Skin epidermis (tissue), 12 donors: ENCODE measurements around the gene HS6ST3.
"Not testable (repeated sequence)": the region's sequence is repeated elsewhere in the genome, so short reads cannot be mapped to it uniquely, and the experiment has no call there.

Experiments used
- H3K27ac ChIP-seq, 21 experiments: fragments of 200-600 bp; sonication (generic) in 11 of 21; one replicate each; pipeline ENCODE4 v1.5.0; 2020; ENCODE audit warnings: mild to moderate bottlenecking in 3 of 21, inconsistent platforms in 2 of 21, moderate library complexity in 2 of 21
- H3K4me3 ChIP-seq, 7 experiments: fragments of 200-600 bp; sonication (generic) in 2 of 7; one replicate each; pipeline ENCODE4 v1.5.0; 2020; ENCODE audit warnings: inconsistent platforms in 2 of 7, mild to moderate bottlenecking in 2 of 7, moderate library complexity in 1 of 7

HS6ST3 gene

DNA sequence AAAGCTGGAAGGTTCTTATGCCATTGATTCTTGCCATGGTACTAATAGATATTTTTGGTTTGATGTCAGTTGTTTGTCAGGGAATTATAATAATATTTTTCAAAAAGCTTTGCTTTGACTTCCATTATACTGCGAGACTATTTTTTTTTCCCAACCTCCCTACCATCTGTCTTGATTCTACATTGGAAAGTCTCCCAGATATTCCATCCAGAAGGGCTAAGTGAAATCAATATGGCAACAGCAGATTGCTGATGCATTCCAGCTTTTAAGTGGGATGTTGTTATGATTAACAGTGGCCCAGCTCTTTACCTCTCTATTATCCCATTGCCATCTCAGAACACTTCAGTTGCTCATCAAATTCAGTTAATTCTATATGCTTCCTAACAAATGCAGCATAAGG is 657.0 kb downstream of the HS6ST3 start:
- Histone ChIP-seq H3K27ac (no peak overlapping the region), H3K4me3 (no peak overlapping the region)

GRCh38 chr13:96749825-96750224 is 659.9 kb downstream of the HS6ST3 start:
- Histone ChIP-seq H3K27ac (no peak overlapping the region), H3K4me3 (no peak overlapping the region)

DNA sequence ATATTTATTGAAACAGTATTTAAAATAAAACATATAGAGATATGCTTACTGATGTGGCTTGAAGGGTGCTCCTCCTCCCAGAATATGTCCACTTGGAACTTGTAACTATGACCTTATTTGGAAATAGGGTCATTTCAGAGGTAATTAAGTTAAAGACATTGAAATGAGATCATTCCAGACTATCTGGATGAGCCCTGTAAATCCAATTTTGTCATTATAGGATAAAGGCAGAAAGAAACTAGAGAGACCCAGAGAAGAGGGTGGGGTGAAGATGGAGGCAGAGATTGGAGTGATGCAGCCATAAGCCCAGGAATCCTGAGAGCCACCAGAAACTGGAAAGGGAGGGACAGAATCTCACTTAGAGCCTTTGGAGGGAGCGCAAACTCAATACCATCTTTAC is 661.2 kb downstream of the HS6ST3 start:
- Histone ChIP-seq H3K27ac (no peak overlapping the region), H3K4me3 (no peak overlapping the region)

DNA sequence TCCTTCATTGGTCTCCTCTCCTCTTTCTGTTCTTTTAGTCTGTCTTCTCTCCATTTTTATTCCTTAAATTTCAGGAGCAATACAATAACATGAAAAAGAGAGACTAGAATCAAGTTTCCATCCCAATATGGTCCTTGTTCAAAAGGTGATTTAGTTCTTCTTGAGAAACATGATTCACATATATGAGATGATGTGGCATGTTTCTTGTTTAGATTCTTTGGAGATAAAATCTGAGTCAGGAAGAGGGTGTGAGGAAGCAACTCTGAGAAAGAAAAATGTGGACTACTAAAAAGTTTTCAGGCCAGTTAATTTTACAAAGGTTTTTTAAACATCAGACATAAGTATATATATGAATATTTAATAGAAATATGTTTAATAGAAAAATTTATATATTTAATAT is 673.0 kb downstream of the HS6ST3 start:
- Histone ChIP-seq H3K27ac (no peak overlapping the region), H3K4me3 (no peak overlapping the region)

- Histone ChIP-seq H3K27ac (no peak overlapping the region), H3K4me3 (no peak overlapping the region)
Observed at GRCh38 chr13:96766306-96766705, 676.4 kb downstream of the HS6ST3 start.

GRCh38 chr13:96768524-96768923 is 678.6 kb downstream of the HS6ST3 start:
- H3K4me3 ChIP-seq = no peak overlapping the region

GRCh38 chr13:96769874-96770273 is 680.0 kb downstream of the HS6ST3 start:
- no peak overlapping the region for H3K27ac ChIP-seq
- H3K4me3 ChIP-seq = no peak overlapping the region

More at GRCh38 chr13:96768524-96768923, 678.6 kb downstream of the HS6ST3 start:
- no peak overlapping the region for H3K27ac ChIP-seq

DNA sequence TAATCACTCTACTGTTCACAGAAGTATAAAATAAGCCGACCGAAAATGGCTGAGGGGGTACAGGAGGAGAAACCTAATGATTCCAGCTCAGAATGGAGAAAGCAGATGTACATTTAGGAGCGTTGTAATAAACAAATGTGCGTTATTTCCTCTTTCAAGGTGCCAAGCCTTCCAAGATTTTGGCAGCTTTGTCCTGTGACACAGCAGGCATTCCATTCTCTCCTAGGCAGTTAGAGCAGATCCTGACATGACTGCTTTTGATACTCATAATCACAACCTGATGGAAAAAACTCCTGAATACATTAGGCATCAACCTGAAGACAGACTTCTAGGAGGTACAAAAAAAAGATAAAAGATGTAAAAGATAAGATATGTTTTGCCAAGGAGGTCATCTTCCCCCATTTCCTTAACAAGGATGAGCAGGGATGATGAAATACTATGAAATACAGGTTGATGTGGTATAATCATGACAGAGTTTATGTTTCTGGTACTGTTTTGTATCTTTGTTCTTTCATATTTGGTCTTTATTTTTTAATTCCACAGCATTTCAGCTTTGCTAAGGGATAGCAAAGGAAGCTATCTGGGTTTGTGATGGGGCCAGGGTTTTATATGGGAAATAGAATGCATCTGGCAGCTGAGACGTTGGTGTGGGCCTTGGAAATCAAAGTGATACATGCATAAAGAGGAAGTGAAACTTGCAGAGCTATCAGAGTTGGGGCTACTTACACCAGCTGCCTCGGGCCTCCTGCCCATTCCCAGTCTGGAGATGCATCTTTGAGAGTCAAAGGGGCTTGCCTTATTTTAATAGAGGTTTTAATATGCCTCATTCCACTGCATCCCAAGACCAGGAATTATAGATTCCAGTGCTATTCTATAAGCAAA is 681.8 kb downstream of the HS6ST3 start:
- Histone ChIP-seq H3K27ac (no peak overlapping the region), H3K4me3 (no peak overlapping the region)

GRCh38 chr13:96772426-96772825 is 682.5 kb downstream of the HS6ST3 start:
- H3K27ac ChIP-seq = no peak overlapping the region
- no peak overlapping the region for H3K4me3 ChIP-seq

DNA sequence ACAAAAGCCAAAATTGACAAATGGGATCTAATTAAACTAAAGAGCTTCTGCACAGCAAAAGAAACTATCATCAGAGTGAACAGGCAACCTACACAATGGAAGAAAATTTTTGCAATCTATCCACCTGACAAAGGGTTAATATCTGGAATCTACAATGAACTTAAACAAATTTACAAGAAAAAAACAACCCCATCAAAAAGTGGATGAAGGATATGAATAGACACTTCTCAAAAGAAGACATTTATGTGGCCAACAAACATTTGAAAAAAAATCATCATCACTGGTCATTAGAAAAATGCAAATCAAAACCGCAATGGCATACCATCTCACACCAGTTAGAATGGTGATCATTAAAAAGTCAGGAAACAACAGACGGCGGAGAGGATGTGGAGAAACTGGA is 688.4 kb downstream of the HS6ST3 start:
- H3K4me3 ChIP-seq, H3K27ac ChIP-seq: not testable (repeated sequence)

DNA sequence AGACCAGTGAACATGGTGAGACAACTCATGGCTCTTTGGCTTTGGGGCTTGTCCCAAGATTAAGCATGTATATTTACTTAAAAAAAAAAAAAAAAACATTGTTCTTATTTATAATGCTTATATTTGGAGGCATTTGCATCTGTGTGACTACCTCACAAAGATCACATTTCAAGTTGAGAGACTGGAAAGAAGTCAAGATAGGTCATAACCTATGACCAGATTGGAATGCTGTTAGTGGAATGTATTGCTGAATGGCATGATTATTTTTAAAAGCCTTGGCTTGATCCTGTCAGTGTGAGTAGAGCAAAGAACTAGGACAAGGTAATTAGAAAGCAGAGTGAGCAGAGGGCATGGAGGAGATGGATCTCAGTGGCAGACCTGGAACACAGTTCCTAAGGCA is 689.8 kb downstream of the HS6ST3 start:
- no peak overlapping the region for H3K4me3 ChIP-seq
- no peak overlapping the region for H3K27ac ChIP-seq

GRCh38 chr13:96780105-96780504 is 690.2 kb downstream of the HS6ST3 start:
- Histone ChIP-seq H3K4me3 (no peak overlapping the region), H3K27ac (no peak overlapping the region)

- Histone ChIP-seq H3K4me3 (no peak overlapping the region), H3K27ac (no peak overlapping the region)
Observed at GRCh38 chr13:96781141-96781540, 691.2 kb downstream of the HS6ST3 start.

- H3K4me3 ChIP-seq = no peak overlapping the region
- H3K27ac ChIP-seq = no peak overlapping the region
Observed at GRCh38 chr13:96782186-96782585, 692.3 kb downstream of the HS6ST3 start.

DNA sequence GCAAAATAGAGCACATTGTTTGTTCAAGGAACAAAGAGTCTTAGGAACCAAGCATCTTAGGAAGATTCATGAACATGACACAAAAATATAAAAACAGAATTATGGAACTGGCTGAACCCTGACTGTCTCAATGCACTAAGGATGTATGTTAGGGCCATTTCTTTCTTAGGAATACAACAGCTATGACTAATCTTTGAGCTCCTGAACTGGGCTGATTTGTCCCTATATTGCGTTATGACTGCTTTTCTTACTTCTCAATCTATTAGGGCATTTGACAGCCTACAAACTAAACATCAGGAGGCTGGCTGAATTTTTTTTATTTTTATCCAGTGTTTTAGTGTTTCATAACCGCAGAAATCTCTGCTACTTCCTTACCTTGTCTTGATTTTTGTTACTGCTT is 693.1 kb downstream of the HS6ST3 start:
- Histone ChIP-seq H3K4me3 (no peak overlapping the region), H3K27ac (no peak overlapping the region)

- Histone ChIP-seq H3K4me3 (no peak overlapping the region), H3K27ac (no peak overlapping the region)
Observed at GRCh38 chr13:96783511-96783910, 693.6 kb downstream of the HS6ST3 start.

GRCh38 chr13:96785986-96786385 is 696.1 kb downstream of the HS6ST3 start:
- Histone ChIP-seq H3K4me3 (no peak overlapping the region), H3K27ac (no peak overlapping the region)

DNA sequence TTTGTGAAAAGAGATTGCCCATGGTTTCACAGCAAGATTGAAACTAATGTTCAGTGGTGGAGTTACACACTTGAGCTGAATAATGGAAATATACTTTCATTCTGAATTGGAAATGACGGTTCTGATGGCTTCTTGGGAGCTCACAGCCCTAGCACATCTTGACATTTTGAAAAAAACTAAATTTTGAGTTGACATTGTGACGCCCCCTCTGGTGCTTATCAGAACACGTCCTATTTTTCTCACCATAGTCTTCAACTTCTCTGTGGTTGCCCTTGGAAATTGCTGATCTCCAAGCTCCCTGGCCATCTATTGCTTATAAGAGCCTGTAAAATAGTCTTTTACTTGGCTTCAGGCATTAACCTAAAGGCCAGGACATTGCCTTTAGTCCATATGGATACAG is 702.3 kb downstream of the HS6ST3 start:
- no peak overlapping the region for H3K4me3 ChIP-seq
- no peak overlapping the region for H3K27ac ChIP-seq

- Histone ChIP-seq H3K27ac (no peak overlapping the region), H3K4me3 (no peak overlapping the region)
Observed at GRCh38 chr13:96792736-96793403, 703.0 kb downstream of the HS6ST3 start.

DNA sequence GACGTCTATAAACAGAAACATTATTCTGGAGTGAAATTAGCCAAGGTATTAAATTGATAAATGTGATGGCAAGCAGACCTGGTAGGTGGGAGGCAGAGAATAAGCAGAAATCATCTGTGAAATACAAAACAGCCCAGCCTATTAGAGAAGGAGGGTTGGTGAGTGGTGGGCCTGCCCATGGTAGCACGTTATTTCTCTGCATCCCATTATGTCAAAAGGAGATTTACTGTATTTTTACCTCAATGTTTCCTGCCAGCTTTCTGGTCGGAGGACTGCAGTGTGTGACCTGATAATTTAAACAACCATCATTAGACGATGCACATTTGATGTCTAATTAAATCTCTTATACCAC is 703.5 kb downstream of the HS6ST3 start:
- Histone ChIP-seq H3K27ac (no peak overlapping the region), H3K4me3 (no peak overlapping the region)

GRCh38 chr13:96794669-96795068 is 704.8 kb downstream of the HS6ST3 start:
- Histone ChIP-seq H3K27ac (no peak overlapping the region), H3K4me3 (no peak overlapping the region)
